ENCODE data around the gene TNFRSF6B.

Gene TNFRSF6B

GRCh38 chr20:63698739-63699465 lies 2.5 kb downstream of the TNFRSF6B start:
- no peak for DNase-seq

GRCh38 chr20:63699466-63700198 lies 3.2 kb downstream of the TNFRSF6B start:
- no peak for DNase-seq

- no peak for DNase-seq
Measured at GRCh38 chr20:63700199-63701050, 4.0 kb downstream of the TNFRSF6B start.

GRCh38 chr20:63701051-63701328 lies 4.5 kb downstream of the TNFRSF6B start:
- DNase-seq: no peak

GRCh38 chr20:63701329-63702035 lies 5.0 kb downstream of the TNFRSF6B start:
- DNase-seq: no peak

DNA sequence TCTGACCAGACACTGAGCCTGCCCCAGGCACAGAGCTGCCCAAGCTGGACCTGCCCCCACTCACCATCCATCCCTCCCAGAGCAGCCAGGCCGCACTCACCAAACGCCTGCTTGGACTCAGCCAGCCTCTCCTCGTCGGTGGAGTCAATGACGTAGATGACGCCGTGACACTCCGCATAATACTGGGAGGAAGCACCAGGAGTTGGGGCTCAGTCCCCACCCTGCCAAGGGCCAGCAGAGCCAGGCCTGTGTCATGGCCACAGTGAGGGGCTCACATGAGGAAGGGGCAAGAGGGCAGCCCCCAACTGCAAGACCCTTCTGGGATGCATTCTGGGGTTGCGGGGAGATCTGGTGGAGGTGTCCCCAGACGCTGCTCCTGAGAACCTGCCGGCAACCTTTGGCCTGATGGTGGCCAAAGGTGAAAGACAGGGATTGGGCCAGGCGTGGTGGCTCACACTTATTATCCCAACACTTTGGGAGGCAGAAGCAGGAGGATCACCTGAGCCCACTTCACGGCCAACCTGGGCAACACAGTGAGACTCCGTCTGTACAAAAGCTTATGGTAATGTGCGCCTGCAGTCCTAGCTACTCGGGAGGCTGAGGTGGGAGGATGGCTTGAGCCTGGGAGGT lies 5.7 kb downstream of the TNFRSF6B start:
- no peak for DNase-seq

- DNase-seq: no peak
Measured at GRCh38 chr20:63702751-63703470, 6.5 kb downstream of the TNFRSF6B start.

GRCh38 chr20:63703471-63703975 lies 7.1 kb downstream of the TNFRSF6B start:
- DNase-seq: no peak

- DNase-seq: no peak
Measured at GRCh38 chr20:63703976-63704748, 7.7 kb downstream of the TNFRSF6B start.

- DNase-seq: no peak
Measured at GRCh38 chr20:63704749-63705117, 8.3 kb downstream of the TNFRSF6B start.

DNA sequence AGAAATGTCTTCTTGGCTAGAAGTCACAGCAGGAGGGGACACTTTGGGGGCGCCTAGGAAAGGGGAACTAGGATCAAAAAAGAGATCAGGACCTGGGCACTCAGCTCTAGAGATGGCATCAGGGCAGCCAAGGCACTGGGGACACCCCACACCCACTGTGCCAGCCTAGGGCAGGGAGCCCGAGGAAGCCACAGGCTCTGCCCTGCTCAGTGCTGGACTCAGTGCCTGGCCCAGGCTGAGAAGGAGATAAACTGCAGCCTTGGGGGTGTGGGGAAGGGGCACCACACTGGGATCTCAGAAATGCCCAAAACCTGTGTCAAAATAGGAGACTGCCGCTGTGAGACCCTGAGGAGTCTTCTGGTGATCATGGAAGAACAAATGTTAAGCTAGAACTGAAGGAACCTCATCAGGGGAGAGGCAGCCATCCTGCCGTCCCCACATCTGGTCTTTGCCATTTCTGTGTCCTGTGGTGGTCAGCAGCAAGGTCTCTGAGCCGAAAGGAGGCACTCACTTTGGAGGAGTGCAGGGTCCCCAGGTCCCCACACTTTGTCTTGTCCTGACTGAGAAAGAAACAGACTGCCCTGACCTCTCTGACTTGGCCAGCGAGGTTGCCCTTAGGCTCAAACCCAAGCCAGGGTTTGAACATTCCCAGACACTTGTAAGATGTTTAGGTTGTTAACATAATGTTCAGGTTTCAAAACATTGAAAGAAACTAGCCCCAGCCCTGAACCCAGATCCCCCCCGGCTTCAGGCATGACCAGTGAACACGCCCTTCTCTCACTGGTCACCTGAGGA lies 9.0 kb downstream of the TNFRSF6B start:
- DNase-seq: no peak

DNA sequence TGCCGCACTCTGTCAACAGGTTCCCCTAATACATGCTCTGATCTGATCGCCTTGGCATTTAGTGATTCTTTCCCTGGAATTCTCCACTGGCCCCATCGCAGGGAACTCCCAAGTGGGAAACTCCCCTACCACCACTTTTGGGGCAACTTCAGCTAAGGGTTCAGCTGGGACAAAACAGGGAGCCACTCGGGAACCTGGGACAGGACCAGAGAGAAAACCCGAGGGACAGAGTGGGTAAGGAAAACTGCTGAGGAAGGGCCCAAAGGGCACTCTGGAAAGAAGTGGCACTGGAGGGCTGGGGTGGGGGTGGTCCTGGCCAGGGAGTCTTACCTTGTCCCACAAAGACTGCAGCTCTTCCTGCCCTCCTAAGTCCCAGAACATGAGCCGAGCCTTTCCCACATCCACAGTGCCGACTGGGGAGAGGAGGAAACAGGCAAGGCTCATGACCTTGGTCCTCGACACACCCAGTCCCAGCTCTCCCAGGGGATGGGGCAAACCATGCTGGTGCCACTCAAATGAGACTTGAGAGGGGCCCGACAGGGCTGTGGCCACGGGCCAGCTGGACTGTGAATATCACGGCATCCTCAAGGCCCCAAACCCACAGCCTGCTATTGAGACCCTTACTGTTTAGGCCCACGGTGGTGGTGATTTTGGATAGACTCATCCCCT lies 9.7 kb downstream of the TNFRSF6B start:
- DNase-seq: no peak

DNA sequence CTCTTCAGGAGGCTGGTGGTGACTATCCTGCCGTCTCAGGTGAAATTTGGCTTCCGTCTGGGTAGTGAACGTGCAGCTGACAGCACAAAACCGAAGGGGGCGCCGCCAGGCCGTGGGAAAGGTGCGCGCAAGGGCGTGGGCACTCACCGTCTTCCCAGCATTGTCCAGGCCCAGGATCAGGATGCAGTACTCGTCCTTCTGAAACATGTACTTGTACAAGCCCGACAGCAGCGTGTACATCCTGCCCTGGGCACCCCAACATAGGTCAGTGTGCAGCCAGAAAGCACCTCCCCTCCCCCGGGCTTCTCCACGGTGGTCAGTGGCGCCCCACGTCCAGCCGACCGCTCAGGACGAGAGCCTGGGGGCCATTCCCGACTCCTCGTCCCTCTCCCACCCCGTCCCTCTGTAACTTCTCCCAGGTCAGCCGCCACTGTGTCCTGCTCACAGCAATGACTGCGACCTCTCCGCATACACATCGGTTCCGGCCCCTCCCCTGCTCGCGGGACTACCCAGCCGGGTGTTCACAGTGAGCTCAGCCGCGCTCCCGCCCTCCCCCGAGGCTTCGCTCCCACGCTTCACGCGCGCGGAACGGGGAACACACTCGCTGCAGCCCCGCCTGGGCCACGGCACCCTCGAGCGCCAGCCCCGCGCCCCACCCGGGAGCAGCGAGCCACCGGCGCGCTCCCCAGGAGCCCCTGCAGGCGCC lies 10.6 kb downstream of the TNFRSF6B start:
- no peak for DNase-seq

DNA sequence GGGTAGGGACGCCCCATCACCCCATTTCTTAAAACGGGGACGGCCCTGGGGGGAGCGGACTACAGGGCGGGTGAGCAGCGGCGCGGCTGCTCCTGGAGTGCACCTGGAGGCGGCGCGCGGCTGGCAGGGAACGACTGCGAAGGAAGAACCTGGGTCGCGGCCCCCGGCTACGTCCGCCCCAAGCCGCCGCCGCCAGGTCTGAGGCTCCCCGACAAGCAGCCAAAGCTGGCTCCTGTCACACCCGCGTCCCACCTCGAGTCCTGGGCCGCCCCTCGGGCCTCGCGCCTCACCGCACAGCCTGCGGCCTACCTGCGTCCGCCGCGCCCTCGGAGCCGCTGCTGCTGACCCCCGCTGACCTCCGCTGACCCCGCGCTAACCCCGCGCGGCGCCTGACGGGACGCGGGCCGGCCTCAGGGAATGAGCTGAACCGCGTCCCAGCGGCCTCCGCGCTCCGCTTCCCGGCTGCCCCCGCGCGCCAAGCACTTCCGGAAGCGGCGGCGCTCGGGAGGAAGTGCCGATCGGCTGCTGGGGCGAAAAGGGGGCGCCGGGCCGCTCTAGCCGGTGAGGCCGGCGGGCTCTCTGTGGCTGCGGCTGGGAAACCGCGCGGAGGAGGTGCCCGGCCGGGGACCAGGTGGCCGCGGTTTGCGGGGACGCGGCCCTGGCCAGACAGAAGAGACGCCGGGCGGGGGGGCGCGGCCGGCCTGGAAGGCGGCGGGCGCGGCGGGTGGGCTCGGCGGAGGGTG lies 11.3 kb downstream of the TNFRSF6B start, which contains the start of the genes ARFRP1 and ZGPAT:
TSS of gene ARFRP1 (minus strand) at position 419 of the 743 bp plus-strand sequence. CDS start 885 bp downstream, outside the sequence.
TSS of gene ZGPAT (plus strand) at position 482 of the 743 bp plus-strand sequence. CDS start 542 bp downstream, outside the sequence.
- peak; percentile 39 for DNase-seq

DNA sequence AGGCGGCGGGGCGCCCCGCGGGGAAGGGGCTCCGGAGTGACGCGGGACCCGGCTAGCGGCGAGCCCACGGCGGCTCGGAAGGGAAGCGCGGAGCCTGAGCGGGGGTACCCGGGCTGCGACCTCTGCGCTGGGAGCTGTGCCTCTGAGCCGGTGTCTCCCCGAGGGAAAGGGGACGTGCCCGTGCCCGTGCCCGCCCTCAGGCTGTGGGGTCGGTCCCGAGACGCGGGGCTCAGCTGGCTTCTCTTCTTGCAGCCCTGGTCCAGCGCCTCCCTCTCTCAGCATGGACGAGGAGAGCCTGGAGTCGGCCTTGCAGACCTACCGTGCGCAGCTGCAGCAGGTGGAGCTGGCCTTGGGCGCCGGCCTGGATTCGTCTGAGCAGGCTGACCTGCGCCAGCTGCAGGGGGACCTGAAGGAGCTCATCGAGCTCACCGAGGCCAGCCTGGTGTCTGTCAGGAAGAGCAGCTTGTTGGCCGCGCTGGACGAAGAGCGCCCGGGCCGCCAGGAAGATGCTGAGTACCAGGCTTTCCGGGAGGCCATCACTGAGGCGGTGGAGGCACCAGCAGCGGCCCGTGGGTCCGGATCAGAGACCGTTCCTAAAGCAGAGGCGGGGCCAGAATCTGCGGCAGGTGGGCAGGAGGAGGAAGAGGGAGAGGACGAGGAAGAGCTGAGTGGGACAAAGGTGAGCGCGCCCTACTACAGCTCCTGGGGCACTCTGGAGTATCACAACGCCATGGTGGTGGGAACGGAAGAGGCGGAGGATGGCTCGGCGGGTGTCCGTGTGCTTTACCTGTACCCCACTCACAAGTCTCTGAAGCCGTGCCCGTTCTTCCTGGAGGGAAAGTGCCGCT lies 12.1 kb downstream of the TNFRSF6B start:
- DNase-seq: no peak

DNA sequence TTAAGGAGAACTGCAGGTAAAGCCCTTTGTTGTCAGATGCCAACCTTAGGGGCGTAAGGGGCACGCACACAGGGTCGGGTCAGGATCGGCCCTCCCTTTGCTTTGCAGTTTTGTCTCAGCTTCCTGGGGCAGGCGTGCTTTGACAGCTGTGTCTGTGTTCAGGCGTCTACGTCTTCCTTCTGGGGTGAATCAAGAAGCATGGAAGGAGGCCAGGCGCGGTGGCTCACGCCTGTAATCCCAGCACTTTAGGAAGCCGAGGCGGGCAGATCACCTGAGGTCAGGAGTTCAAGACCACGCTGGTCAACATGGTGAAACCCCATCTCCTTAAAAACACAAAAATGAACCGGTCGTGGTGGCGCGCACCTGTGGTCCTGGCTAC lies 12.7 kb downstream of the TNFRSF6B start:
- DNase-seq: no peak
